Measurements from ENCODE around the gene SFSWAP. TPM values are rescaled to one million over a fixed set of nuclear protein-coding genes. Genes with fewer than 3 reads are reported as not detected.
"Not testable (repeated sequence)": the region's sequence is repeated elsewhere in the genome, so short reads cannot be mapped to it uniquely, and the experiment has no call there.

SFSWAP gene
- polyA plus RNA-seq, 4 donors: 43.4 to 50.2 (median 44.9) TPM

DNA sequence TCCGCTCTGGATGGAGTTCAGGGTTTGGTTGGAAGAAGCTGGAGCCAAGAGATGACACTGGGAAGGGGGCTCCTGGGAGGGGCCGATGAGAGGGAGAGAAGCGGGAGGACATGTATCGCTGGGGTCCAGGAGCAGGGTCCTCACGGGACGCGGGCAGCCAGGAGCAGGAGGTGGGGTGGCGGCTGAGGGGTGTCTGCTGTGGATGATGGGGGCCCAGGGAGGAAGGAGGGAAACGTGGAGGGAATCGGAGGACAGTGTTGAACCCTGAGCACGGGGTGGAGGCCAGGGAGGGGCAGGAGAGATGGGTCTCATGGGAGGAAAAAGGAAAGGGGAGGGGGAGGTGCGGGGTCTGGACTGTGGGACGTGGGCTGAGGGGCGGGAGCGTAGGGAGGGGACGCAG is 31.7 kb upstream of the SFSWAP start:
- DNase-seq (ENCODE audit: low read depth in 4 of 4, low spot score in 3 of 4): not testable (repeated sequence)

GRCh38 chr12:131679816-131680215 is 31.1 kb upstream of the SFSWAP start:
- not testable (repeated sequence) for DNase-seq (ENCODE audit: low read depth in 4 of 4, low spot score in 3 of 4)

- DNase-seq (ENCODE audit: low read depth in 4 of 4, low spot score in 3 of 4): not testable (repeated sequence)
These were observed 30.3 kb upstream of the SFSWAP start for GRCh38 chr12:131680392-131681256.

DNA sequence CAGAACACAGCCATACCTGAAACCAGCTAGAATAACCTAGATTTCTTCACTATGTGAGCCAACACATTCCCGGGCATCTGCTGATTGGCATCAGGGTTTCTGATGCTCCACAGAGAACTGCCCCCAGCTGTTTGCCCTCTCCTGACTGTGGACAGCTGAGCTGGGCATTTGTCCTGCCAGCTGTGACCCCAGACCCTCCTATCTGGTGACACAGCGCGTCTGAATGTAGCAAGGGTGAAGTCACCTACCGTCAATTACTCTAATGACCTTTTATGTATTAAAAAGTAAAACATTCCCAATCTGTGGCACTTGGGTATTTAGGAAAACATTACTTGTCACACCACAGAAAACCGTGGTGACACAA is 29.7 kb upstream of the SFSWAP start:
- DNase-seq (ENCODE audit: low read depth in 4 of 4, low spot score in 3 of 4): no peak

- DNase-seq (ENCODE audit: low read depth in 4 of 4, low spot score in 3 of 4): not testable (repeated sequence)
These were observed 29.0 kb upstream of the SFSWAP start for GRCh38 chr12:131681746-131682509.

DNA sequence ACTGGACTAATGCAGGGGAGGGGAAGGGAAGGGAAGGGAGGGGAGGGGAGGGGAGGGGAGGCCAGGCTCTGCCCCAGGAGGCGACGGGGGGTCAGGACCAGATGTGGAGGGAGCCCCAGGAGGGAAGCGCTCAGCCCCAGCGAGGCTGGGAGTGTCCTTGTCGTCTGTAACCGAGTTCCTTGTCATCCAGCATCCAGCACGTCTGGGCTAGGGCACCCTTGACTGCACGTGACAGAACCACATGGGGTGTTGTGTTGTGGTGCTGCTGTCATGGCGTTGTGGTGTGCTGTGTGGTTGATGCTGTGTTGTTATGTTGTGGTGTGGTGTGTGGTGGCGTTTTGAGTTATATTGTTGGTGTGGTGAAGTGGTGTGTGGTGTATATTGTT is 28.4 kb upstream of the SFSWAP start:
- no peak for DNase-seq (ENCODE audit: low read depth in 4 of 4, low spot score in 3 of 4)

GRCh38 chr12:131683266-131684014 is 27.4 kb upstream of the SFSWAP start:
- no peak for DNase-seq (ENCODE audit: low read depth in 4 of 4, low spot score in 3 of 4)

- DNase-seq (ENCODE audit: low read depth in 4 of 4, low spot score in 3 of 4): no peak
These were observed 26.7 kb upstream of the SFSWAP start for GRCh38 chr12:131684015-131684725.

DNA sequence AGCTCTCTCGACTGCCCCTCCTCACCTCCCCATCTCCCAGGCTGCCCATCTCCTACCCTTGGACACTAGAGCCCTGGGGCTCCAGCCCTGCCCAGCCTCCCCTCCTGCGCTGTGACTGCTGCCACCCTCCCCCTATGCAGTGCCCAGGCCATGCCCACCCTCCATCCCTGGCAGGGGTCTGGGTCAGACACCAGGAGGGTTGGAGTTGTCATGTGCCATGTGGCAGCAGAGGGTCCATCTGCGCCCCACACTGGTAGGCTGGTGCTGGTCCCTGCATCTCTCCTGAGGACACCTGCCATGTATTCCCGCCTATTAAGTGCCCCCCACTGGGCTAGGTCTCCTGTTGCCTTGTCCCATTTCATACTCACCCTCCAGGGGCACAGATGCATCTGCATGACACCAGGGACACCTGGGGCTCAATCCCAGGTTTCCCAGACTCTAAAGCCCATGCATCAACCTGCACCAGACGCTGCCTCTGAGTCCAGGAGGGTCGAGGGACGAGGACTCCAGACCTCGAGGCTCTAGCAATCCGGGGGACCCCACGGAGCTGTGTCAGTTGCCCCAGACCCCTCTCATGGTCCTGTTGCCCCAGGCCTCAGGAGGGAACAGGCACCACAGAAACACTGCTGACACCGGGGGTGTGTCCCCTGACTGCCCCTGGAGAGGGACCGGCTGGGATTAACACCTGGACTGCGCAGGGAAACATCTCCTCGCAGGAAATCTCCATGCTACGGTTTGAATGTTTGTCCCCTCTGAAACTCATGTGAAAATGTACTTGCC is 23.4 kb upstream of the SFSWAP start:
- no peak for DNase-seq (ENCODE audit: low read depth in 4 of 4, low spot score in 3 of 4)

DNA sequence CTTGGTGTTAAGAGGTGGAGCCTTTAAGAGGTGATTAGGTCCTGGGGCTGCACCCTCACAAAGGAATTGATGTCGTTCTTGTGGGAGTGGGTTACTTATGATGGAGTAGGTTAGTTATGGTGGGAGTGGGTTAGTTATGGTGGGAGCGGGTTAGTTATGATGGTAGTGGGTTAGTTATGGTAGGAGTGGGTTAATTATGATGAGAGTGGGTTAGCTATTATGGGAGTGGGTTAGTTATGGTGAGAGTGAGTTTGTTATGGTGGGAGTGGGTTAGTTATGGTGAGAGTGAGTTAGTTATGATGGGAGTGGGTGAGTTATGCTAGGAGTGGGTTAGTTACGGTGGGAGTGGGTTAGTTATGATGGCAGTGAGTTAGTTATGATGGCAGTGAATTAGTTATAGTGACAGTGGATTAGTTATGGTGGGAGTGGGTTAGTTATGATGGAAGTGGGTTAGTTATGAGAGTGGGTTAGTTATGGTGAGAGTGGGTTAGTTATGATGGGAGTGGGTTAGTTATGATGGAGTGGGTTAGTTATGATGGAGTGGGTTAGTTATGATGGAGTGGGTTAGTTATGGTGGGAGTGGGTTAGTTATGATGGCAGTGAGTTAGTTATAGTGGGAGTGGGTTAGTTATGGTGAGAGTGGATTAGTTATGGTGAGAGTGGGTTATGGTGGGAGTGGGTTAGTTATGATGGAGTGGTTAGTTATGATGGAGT is 22.6 kb upstream of the SFSWAP start:
- DNase-seq (ENCODE audit: low read depth in 4 of 4, low spot score in 3 of 4): no peak

DNA sequence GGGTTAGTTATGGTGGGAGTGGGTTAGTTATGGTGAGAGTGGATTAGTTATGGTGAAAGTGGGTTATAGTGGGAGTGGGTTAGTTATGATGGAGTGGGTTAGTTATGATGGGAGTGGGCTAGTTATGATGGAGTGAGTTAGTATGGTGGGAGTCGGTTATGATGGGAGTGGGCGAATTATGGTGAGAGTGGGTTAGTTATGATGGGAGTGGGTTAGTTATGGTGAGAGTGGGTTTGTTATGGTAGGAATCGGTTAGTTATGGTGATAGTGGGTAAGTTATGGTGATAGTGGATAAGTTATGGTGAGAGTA is 22.1 kb upstream of the SFSWAP start:
- DNase-seq (ENCODE audit: low read depth in 4 of 4, low spot score in 3 of 4): no peak

GRCh38 chr12:131690320-131690719 is 20.6 kb upstream of the SFSWAP start:
- no peak for DNase-seq (ENCODE audit: low read depth in 4 of 4, low spot score in 3 of 4)

DNA sequence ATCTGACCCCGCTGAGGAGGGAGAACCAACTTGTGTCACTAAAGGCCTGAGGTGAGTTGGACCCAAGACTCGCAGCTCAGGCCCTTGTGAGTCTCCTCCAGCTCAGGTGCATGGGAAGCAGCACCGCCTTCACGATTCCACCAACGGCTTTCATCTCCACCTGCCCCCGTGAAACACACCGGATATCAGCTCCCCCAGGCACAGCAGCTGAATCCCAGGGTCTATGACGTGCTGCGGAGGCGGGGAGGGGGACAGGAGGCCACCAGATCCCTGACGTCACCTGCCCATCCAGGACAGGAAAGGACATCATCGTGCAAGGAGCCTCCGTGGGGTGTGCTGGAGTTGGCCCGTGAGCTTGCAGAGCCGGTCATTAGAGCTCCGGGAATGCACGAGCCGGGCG is 18.5 kb upstream of the SFSWAP start:
- no peak for DNase-seq (ENCODE audit: low read depth in 4 of 4, low spot score in 3 of 4)

GRCh38 chr12:131693149-131693548 is 17.7 kb upstream of the SFSWAP start:
- no peak for DNase-seq (ENCODE audit: low read depth in 4 of 4, low spot score in 3 of 4)

DNA sequence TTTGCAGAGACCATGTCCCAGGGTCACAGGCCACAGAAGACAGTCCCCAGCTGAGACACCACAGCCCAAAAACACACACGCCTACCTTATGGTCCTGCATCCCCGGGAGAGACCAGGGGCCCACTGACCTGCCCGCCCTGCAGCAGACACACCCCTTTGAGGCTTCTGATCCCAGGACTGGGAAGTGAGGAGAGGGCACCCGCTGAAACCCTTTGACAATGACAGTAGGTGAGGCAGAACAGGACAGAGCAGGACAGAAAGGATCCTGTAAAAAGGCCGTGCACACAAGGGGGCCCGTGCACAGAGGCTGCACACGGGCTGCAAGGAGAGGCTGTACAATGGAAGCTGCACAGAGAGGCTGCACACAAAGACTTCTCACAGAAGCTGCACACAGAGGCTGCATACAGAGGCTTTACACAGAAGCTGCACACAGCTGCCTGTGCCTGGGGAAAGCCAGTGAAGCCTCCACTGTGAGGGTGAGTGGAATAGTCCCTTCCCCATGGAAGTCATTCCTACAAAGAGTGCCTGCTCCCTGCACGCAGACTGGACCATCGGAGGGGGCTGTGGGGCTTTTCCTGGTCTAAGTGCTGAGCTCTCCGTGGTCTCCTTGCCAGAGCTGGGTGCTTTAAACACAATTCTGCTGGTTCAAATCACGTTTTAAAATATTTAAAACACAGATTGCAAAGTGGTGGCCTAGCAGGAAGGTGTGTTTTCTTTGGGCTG is 16.6 kb upstream of the SFSWAP start:
- no peak for DNase-seq (ENCODE audit: low read depth in 4 of 4, low spot score in 3 of 4)

GRCh38 chr12:131695968-131696367 is 14.9 kb upstream of the SFSWAP start:
- DNase-seq (ENCODE audit: low read depth in 4 of 4, low spot score in 3 of 4): no peak

DNA sequence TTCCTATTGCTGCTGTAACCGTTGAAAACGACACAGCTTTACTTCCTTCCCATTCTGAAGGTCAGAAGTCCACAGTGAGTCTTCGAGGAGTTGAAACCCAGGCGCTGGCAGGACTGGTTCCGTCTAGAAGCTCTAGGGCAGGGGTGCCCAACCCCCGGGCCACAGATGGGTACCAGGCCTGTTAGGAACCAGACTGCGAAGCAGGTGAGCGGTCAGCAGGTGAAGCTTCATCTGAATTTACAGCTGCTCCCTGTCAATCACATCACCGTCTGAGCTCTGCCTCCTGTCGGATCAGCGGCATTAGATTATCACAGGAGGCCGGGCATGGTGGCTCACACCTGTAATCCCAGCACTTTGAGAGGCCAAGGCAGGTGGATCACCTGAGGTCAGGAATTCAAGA is 12.6 kb upstream of the SFSWAP start:
- no peak for DNase-seq (ENCODE audit: low read depth in 4 of 4, low spot score in 3 of 4)

- no peak for DNase-seq (ENCODE audit: low read depth in 4 of 4, low spot score in 3 of 4)
These were observed 11.5 kb upstream of the SFSWAP start for GRCh38 chr12:131699434-131699833.

GRCh38 chr12:131700271-131700670 is 10.6 kb upstream of the SFSWAP start:
- DNase-seq (ENCODE audit: low read depth in 4 of 4, low spot score in 3 of 4): no peak
